ENCODE measurements around the gene ATP2B3. TPM values are rescaled to one million over a fixed set of nuclear protein-coding genes. Genes with fewer than 3 reads are reported as not detected.

ATP2B3 gene
- total and polyA plus RNA-seq, 2 of the 4 experiments (the other 2 are of a cell fraction): under 0.01 to 0.03 TPM

- TF ChIP-seq MXI1 (IDR thresholded peaks at IDR 0.05; ENCODE audit: borderline replicate concordance, low read depth, low read length): no peak
- no peak for TF ChIP-seq RAD21 (IDR thresholded peaks at IDR 0.05; ENCODE audit: low read length)
- TF ChIP-seq MAFK (IDR thresholded peaks at IDR 0.05; ENCODE audit: low read depth, low read length): no peak
- no peak for TF ChIP-seq CHD1 (IDR thresholded peaks at IDR 0.05; ENCODE audit: low read depth, low read length)
These were observed 20.9 kb upstream of the ATP2B3 start (continued) for GRCh38 chrX:153496590-153496959.

- H3K27ac ChIP-seq (ENCODE audit: insufficient read depth, low read length): no peak overlapping the region
- H3K4me3 ChIP-seq (ENCODE audit: insufficient read depth, low read depth, low read length): no peak overlapping the region
- H3K9me3 ChIP-seq (ENCODE audit: control insufficient read depth, insufficient read depth, low read length): no peaks in the 10 kb centered on the region; the same call in 1 of the 2 replicates
- H3K4ac ChIP-seq (ENCODE audit: low read depth, low read length): no peak overlapping the region
- H4K20me1 ChIP-seq (ENCODE audit: insufficient read depth, low read length): peaks cover 6% of the 10 kb centered on the region
- BruUV-seq (replicated peaks): no TSS peak
- intact Hi-C loops (cut with micrococcal nuclease): loop anchor here (5.0 kb wide), 1 partner anchor 541 kb away; no protein-coding TSS in a partner anchor
- H4K5ac ChIP-seq (ENCODE audit: low read depth, low read length): no peak overlapping the region
- WGBS, 2 experiments (ENCODE audit: extremely low coverage in 2 of 2, insufficient read length in 1 of 2): 56% methylated on average over 3 of the region's 7 CpGs; no CpG with 5 or more reads in 1 of the 2 experiments
- no peak overlapping the region for H2AK9ac ChIP-seq (replicated peaks; ENCODE audit: low read depth, low read length, poor library complexity)
- dilution Hi-C loops (cut with HindIII; ENCODE audit: low sequenced_read_pairs, unreplicated experiment): no loop called here
- no peaks in the 10 kb centered on the region for H3K27me3 ChIP-seq (ENCODE audit: control insufficient read depth, insufficient read depth, low read length)
- no peak overlapping the region for H4K8ac ChIP-seq (ENCODE audit: low read depth in 2 of 2, low read length in 2 of 2)
- no peak overlapping the region for H3K23ac ChIP-seq (ENCODE audit: low read depth, low read length)
- H3K36me3 ChIP-seq (ENCODE audit: control insufficient read depth, insufficient read depth, low read length): no peaks in the 10 kb centered on the region
- no peak overlapping the region for H2BK5ac ChIP-seq (ENCODE audit: low read depth, low read length, poor library complexity, severe bottlenecking)
- H3K14ac ChIP-seq (replicated peaks; ENCODE audit: low read depth, low read length): no peak overlapping the region
- H3K4me1 ChIP-seq (ENCODE audit: control insufficient read depth, insufficient read depth, low read length): peaks cover 7% of the 10 kb centered on the region; the same call in 1 of the 2 replicates
- ChIA-PET POLR2A (ENCODE audit: unreplicated experiment) (no interaction called here), CTCF (no interaction called here)
- H2BK120ac ChIP-seq (ENCODE audit: low read depth, low read length): no peak overlapping the region
- no peak overlapping the region for H2BK15ac ChIP-seq (ENCODE audit: low read depth, low read length)
- no peak overlapping the region for H4K91ac ChIP-seq (ENCODE audit: insufficient read depth, low read depth, low read length)
- no peak overlapping the region for H3K9ac ChIP-seq (ENCODE audit: low read depth, low read length)
- no peak overlapping the region for H2BK20ac ChIP-seq (ENCODE audit: low read depth, low read length)
- DNase-seq (no peak), ATAC-seq (ENCODE audit: low read depth) (no peak)
- H3K4me2 ChIP-seq (ENCODE audit: low read depth, low read length): no peak overlapping the region
- H2AK5ac ChIP-seq (ENCODE audit: low read depth, low read length): no peak overlapping the region
- no peaks in the 10 kb centered on the region for H3K9me1 ChIP-seq (ENCODE audit: insufficient read depth, low read length)
- H3K56ac ChIP-seq (ENCODE audit: extremely low read depth, insufficient read depth, low read length): no peak overlapping the region
- H2AFZ ChIP-seq (replicated peaks; ENCODE audit: low read length, poor library complexity): no peak overlapping the region
- H3K18ac ChIP-seq (ENCODE audit: low read depth, low read length): no peak overlapping the region
- peaks cover 6 to 17% of the 10 kb centered on the region in 2 experiments for H3K79me1 ChIP-seq (ENCODE audit: low read depth in 1 of 2, low read length in 2 of 2)
- in situ Hi-C loops (cut with MboI; ENCODE audit: low sequenced_read_pairs): no loop called here
- no peak for TF ChIP-seq ELK1 (IDR thresholded peaks at IDR 0.05; ENCODE audit: borderline replicate concordance, low read depth, low read length)
- TF ChIP-seq MAFK (IDR thresholded peaks at IDR 0.05; ENCODE audit: low read depth, low read length): no peak
- TF ChIP-seq SMC3 (IDR thresholded peaks at IDR 0.05; ENCODE audit: low read depth, low read length): no peak
- TF ChIP-seq CTCF (conservative IDR thresholded peaks at IDR 0.05; ENCODE audit: low read depth, low read length): no peak
- no peak for TF ChIP-seq USF2 (IDR thresholded peaks at IDR 0.05; ENCODE audit: low read depth, low read length)
- no peak for TF ChIP-seq RFX5 (IDR thresholded peaks at IDR 0.05; ENCODE audit: low read depth, low read length)
- TF ChIP-seq CEBPB (IDR thresholded peaks at IDR 0.05; ENCODE audit: low read depth, low read length): no peak
- TF ChIP-seq MAZ (IDR thresholded peaks at IDR 0.05; ENCODE audit: borderline replicate concordance, low read depth, low read length): no peak
- no peak for TF ChIP-seq RCOR1 (IDR thresholded peaks at IDR 0.05; ENCODE audit: insufficient replicate concordance, low read length)
- no peak for TF ChIP-seq FOS (IDR thresholded peaks at IDR 0.05; ENCODE audit: low read depth, low read length)
- no peak for TF ChIP-seq BHLHE40 (IDR thresholded peaks at IDR 0.05; ENCODE audit: low read depth, low read length)
- no peak for TF ChIP-seq MXI1 (IDR thresholded peaks at IDR 0.05; ENCODE audit: borderline replicate concordance, low read depth, low read length)
These were observed 19.0 kb upstream of the ATP2B3 start for GRCh38 chrX:153498453-153498852.
